NCI-H2029 treated with DMSO at 0.1 percent for 48 hours (cell line): ENCODE data around the gene FTH1.
"Not testable (repeated sequence)": the region's sequence is repeated elsewhere in the genome, so short reads cannot be mapped to it uniquely, and the experiment has no call there.

Experiments used
- DNase-seq: peaks from one replicate; lab custom pipeline; 2025; lab: John Stamatoyannopoulos, UW

Gene FTH1

GRCh38 chr11:61967116-61967923, at the start of gene FTH1:
FTH1 (minus strand) TSS chr11:61967634; CDS start chr11:61967425, 209 bp downstream.
- peak; percentile 61 for DNase-seq

- no peak for DNase-seq
Observed at GRCh38 chr11:62015615-62016014, 48.2 kb upstream of the FTH1 start.

GRCh38 chr11:62013537-62014476, 46.4 kb upstream of the FTH1 start:
- no peak for DNase-seq

DNA sequence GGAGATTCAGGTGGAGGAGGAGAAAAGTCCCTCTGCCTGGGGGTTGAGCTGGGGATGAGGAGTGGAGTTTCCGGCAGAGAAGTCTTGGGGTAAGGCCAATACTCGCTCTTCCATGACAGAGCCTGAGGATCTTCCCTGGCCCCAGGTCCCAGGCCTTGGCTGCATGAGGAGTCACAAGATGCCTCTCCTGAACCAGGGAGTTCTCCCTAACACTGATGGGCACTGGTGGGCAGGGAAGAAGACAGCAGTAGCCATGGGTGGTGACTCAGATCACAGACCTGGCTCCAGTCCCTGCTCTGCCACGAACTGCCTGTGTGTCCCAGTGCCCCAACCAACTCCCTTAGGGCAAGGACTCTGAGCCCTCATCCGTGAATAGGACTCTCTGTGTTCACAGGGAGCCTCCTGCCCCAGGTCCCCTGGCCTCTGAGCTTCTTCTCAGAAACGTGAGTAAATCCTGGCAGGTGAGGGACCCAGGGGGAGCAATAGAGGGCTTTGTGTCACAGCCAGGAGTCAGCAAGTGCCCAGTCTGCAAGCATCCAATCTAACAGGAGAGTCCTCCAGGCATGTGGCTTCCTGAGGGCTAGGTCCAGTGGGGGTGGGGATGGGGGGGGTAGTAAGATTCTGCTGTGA, 45.5 kb upstream of the FTH1 start:
- no peak for DNase-seq

GRCh38 chr11:62012451-62012831, 45.0 kb upstream of the FTH1 start:
- DNase-seq = no peak

DNA sequence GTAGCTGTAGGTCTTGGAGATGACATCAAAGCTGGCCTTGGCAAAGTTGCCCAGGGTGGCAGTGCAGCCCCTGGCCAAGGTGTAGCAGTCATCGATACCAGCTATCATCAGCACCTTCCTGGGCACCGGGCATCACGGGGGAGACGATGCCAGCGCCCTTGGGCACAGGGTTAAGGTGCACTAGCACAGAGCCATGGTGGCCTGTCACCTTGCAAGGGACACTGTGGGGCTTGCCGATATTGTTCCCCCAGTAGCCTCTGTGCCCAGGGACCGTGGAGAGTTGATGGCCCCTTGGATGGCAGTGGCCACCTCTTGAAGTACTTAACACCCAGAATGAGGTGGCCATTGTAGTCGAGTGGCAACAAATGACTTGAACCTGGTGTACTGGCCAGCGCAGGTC, 44.4 kb upstream of the FTH1 start:
- no peak for DNase-seq

DNA sequence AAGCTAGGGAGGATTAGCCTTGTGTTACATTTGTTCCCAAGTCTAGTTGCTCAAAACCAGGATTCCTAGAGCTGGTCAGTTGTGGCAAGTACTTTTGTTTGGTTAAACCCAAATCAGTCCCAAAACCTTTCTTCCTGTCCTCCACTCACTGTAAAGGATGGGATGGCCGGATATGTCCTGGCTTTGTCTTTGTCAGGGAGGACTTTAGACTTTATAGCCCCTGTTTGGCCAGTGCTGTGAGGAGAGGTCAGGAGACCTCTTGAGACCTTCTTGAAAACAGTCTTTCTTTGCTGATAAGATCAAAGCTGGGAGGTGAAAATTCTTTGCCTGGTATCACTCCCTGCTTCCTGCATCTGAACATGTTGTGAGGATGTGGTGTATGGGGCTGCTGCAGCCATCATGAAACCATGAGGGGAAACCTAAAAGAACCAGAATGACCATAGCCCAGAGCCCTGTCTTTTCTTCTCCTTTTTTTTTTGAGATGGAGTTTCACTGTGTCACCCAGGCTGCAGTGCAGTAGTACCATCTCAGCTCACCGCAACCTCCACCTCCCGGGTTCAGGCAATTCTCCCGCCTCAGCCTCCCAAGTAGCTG, 43.6 kb upstream of the FTH1 start:
- DNase-seq = no peak

DNA sequence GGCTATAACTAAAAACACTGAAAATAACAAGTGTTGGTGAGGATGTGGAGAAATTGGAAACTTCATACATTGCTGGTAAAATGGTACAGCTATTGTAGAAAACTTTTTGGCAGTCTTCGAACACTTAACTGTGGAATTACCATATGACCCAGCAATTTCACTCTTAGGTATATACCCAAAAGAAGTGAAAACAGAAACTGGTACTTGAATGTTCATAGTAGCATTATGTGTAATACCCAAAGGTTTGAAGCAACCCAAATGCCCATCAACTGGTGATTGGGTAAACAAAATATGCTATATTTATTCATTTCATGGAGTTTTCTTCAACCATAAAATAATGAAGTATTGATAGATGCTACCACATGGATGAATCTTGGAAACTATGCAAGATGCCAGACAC, 40.8 kb upstream of the FTH1 start:
- DNase-seq = no peak

DNA sequence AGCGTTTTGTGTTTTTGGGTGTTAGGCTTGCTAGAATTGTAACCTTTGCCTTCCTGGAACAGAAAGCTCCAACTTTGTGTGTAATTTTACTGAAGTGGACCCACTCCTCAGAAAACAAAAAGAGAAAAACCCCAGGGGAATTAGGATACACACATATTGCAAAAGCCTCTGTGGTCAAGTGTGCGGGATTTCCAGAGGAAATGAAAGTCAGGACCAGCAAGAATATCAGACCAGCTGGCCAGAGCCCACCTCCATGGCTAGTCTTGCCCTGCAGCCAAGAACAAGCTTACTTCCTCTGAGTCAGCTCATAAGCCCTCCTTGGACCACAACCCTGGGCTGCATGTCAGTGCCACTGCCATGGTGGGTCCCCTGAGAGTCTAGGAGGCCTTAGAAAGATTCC, 37.0 kb upstream of the FTH1 start:
- no peak for DNase-seq

DNA sequence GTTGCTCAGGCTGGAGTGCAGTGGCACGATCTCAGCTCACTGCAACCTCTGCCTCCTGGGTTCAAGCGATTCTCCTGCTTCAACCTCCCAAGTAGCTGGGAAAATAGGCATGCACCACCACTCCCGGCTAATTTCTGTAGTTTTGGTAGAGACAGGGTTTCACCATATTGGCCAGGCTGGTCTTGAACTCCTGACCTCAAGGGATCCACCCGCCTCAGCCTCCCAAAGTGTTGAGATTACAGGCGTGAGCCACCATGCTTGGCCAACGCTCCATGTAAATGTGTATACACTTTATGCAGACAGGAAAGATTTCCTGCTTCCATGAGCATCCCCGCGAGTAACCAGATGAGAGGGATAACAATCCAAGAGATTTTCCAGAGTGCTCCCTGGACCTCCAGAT, 34.8 kb upstream of the FTH1 start:
- not testable (repeated sequence) for DNase-seq

DNA sequence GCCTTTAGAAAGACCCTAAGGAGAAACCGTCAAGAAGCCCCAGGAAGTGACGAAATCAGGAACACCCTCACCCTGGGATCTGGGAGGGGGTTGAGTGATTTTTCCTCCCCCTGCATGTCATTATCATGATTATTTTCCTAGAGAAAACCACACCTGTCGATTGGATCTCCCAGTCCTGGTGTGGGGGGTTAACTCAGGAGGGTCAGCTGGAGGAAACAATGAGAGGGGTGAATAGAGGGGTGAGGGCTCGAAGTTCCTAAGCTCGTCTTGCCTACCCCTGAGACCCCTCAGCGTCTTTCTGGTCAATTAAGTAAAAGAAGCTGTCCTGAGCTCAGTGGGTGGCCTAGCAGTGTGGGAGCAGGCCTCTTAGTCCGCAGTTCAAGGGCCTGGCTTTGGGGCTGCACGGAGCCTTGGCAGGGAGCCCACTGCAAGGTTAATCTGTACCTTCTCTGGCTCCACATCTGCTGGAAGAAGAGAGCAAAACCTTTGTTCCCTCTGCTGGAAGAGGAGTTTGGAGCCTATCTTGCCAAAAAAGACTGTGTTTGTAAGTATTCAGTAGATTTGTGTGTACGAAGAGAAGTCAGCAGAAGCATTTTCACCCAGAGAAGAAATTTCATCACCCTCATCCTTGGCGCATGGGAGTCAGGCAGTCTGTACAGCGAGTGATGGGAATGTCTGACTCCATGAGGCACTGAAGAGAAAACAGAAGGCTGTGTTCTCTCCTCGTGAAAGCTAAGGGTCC, 34.2 kb upstream of the FTH1 start:
- no peak for DNase-seq

- no peak for DNase-seq
Observed at GRCh38 chr11:62000539-62001446, 33.4 kb upstream of the FTH1 start.

DNA sequence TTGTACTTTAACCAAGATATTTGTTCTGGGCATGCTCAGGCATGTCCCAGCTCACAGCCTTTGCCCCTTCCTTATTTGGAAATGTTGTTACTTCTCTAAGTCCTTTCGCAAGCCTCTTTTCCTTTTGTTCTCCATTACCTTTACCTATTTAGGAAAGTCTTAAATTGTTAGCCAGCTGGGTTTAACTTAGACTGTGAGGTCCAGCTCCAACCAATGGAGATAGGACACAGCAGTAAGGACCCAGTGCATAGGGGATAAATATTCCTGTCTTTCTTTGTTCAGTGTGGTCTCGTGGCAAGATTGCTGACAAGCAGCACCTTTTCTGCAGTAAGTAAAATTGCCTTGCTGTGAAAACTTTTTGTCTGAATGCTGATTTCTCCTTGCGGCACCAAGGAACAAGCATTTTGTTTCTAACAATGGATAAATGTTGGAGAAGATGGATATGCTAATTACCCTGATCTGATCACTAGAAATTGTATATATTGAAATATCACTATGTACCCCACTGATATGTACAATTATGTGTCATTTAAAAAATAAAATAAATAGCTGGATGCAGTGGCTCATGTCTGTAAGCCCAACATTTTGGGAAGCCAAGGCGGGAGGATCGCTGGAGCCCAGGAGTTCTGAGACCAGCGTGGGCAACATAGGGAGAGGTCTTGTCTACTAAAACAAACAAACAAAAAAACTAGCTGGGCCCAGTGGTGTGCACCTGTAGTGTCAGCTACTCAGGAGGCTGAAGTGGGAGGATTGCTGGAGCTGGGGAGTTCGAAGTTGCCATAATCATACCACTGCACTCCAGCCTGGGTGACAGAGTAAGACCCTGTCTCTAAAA, 31.9 kb upstream of the FTH1 start:
- no peak for DNase-seq

DNA sequence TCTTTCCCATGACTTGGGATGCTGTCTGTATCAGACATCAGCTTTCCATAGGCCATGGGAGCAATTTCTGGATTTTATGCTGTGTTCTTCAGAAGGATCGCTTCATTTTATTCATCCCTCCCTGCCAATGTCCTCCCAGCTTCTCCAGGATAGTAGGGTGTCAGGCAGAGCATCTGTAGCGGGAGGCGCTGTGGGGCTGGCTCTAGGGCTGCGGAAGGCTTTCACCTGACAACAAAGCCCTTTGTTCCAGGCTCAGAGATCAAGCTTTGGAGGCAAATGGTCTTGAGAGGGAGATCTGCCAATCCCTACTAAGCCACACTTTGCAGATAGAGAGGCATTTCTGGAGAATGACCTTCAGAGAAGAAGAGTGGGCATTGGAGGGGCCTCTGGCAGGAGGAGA, 29.5 kb upstream of the FTH1 start:
- DNase-seq = no peak

- no peak for DNase-seq
Observed at GRCh38 chr11:61994981-61995380, 27.5 kb upstream of the FTH1 start.

DNA sequence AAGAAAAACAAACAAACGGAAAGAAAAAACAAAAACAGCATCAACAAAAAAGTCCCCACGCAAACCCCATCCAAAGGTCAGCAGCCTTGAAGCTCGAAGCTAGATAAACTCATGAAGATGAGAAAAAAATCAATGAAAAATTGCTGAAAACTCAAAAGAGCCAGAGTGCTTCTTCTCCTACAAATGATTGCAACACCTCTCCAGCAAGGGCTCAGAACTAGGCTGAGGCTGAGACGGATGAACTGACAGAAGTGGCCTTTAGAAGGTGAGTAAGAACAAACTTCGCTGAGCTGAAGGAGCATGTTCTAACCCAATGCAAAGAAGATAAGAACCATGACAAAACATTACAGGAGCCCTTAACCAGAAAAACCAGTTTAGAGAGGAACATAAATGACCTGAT, 18.4 kb upstream of the FTH1 start:
- DNase-seq = no peak

DNA sequence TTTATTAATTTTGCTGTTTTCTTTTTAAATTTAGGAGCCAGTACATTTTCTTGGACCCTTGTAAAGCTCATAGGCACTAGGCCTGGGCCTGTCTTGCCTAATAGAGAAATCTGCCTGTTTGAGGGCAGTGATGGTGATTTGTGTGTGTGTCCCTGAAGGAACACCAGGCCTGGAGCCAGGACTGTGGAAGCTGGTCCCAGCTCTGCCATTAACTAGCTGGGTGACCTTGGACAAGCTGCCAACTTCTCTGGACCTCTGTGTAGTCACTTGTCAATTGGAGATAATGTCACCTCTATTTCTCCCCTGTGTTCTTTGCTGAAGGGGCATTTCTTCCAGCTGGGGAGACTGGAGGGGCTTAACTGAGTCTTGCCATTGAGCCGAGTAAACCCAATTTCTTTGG, 16.0 kb upstream of the FTH1 start:
- DNase-seq = no peak

- no peak for DNase-seq
Observed at GRCh38 chr11:61980783-61981541, 13.5 kb upstream of the FTH1 start.
